ENCODE results near the gene PATJ.
"Not testable (repeated sequence)": the region's sequence is repeated elsewhere in the genome, so short reads cannot be mapped to it uniquely, and the experiment has no call there.

PATJ gene

DNA sequence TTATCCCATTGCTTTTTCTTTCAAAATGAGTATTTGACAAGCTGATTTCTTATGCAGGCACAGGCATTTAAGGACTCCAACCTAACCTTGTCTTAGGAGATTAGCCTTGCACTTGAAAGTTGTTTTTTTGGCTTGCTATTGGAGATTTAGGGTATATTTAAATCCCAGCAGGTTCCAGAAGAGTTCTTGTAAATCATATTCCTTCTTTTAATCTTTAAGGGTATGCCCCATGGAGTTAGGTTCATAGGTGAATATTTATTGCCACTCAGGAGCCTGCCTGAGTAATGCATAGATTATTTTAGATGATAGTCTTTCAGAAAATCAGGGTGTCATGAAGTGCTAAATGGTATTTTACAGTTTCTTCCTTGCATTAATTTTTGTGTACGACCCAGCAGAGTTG lies 146.5 kb downstream of the PATJ start:
- DNase-seq (ENCODE audit: low read depth) = no peak

DNA sequence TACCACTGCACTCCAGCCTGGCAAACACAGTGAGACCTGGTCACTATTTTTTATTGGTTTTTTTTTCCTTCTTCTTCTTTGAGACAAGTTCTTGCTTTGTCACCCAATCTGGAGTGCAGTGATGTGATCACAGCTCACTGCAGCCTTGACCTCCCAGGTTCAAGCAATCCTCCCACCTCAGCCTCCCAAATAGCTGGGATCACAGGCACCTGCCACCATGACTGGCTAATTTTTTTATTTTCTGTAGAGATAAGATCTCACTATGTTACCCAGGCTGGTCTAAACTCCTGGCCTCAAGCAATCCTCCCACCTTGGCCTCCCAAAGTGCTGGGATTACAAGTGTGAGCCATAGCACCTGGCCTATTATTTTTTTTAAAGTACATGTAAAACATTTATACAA lies 148.2 kb downstream of the PATJ start:
- not testable (repeated sequence) for DNase-seq (ENCODE audit: low read depth)

DNA sequence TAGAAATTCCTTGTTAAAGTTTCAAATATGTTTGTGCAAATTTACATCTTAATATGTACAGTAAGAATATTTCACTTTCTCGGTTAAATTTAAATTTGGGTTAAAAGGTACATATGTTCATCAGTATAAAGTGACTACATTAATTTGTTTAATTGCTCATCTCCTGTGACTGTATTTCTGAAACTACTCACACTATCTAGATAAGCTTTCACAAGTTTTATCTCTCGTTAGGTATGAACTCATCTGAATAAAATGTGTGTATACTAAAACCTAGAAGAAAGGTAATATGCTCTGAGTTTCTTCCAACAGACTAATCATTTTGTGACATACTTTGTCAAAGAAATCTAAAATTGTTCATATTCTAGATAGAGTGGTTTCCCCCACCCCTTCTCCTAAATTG lies 150.7 kb downstream of the PATJ start:
- DNase-seq (ENCODE audit: low read depth) = no peak

DNA sequence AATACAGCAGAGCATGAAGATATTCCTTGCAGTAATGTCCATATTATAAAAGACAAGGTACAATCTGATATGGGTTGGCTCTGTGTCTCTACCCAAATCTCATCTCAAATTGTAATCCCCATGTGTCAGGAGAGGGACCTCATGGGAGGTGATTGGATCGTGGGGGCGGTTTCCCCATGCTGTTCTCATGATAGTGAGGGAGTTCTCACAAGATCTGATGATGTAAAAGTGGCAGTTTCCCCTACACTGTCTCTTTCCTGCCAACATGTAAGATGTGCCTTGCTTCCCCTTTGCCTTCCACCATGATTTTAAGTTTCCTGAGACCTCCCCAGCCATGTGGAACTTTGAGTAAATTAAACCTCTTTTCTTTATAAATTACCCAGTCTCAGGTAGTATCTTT lies 152.0 kb downstream of the PATJ start:
- not testable (repeated sequence) for DNase-seq (ENCODE audit: low read depth)

DNA sequence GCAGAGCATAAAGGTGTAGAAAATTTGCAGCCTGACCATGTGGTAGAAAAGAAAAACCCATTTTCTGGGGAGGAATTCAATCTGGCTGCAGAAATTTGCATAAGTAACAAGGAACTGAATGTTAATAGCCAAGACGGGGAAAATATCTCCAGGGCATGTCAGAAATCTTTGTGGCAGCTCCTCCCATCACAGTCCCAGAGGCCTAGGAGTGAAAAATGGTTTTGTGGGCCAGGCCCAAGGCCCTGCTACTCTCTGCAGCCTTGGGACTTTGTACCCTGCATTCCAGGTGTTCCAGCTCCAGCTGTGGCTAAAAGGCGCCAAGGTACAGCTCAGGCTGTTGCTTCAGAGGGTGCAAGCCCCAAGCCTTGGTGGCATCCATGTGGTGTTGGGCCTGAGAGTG lies 152.9 kb downstream of the PATJ start:
- no peak for DNase-seq (ENCODE audit: low read depth)

DNA sequence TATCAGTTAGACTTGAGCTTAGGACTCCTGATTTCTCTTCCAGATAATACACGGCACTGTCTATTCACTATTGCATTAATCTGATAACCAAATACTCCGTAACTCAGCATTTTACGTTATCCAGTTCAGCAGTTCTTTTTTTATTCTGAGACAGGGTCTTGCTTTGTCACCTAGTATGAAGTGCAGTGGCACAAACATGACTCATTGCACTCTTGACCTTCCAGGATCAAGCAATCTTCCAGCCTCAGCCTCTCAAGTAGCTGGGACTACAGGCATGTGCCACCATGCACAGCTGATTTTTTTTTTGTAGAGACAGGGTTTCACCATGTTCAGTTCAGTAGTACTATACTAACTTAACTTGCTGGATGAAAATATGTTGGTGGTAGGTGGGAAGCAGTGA lies 156.4 kb downstream of the PATJ start:
- no peak for DNase-seq (ENCODE audit: low read depth)

DNA sequence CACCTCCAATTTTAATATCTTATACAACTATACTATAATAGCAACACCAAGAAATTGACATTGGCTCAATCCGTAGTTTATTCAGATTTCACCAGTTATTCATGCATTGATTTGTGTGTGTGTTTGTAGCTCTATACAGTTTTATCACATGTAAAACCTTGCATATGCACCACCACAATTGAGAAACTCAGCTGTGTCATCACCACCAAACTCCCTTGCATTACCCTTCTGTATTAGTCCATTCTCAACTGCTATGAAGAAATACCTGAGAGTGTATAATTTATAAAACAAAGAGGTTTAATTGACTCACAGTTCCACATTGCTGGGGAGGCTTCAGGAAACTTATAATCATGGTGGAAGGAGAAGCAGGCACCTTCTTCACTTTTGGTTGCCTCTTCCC lies 162.1 kb downstream of the PATJ start:
- no peak for DNase-seq (ENCODE audit: low read depth)

DNA sequence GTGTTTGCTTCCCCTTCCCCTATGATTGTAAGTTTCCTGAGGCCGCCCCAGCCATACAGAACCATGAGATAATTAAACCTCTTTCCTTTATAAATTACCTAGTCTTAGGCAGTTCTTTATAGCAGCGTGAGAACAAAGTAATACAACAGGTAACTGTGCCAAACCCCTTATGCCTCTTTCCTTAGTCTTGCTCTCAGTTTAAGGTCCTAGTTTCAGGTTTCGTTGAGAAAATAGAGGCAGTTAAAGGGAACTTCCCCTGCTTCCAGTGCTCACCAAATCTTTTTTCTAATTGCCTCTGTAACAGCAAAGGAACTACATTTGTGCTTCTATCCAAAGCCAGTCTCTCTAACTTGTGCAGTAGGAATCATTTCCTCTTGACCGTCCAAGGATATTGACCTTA lies 164.8 kb downstream of the PATJ start:
- no peak for DNase-seq (ENCODE audit: low read depth)

DNA sequence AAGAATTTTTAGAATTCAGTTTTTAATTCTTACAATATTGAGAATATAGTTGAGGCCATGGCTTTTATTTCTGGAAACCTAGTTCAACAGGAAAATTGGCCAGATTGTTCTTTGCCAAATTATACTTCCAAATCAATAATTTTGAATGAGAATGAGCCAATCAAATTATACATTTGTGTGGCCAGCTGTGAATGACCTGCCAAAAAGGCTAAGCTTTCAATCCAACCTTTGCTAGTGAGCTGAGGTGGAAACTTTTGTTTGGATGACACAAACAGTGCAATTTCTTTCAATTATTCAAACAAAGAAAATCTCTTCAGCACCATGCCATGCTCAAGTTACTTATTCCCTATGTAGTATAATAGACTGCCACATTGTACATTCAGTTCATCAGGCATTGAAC lies 167.8 kb downstream of the PATJ start:
- DNase-seq (ENCODE audit: low read depth) = no peak

DNA sequence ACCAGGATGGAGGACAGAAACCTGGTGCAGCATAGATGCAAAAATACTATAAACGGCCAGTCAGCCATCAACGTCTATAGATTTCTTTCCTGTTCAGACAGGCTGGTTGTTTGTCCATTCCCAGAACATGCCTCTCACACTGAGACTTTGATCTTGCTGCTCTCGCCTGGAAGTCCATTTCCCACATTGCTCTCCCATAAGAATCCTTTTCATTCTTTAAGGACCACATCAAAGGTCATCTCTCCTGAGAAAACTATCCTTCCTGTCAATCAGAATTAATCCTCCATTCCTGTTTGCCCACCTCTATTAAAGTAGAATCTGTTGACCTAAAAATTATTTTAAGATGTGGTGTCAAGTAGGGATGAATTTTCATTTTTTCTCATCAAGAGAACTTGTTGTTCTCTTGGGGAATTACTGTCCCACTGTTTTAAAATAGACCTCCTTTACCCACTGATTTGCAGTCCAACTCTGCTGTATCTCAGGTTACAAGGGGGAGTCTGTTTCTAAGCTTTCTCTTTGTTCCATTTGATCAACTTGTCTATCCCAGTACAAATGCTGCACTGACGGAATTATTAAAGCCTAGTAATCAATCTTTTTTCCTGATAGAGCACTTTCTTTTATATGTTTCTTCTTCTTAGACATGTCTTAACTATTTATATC lies 172.7 kb downstream of the PATJ start:
- no peak for DNase-seq (ENCODE audit: low read depth)

DNA sequence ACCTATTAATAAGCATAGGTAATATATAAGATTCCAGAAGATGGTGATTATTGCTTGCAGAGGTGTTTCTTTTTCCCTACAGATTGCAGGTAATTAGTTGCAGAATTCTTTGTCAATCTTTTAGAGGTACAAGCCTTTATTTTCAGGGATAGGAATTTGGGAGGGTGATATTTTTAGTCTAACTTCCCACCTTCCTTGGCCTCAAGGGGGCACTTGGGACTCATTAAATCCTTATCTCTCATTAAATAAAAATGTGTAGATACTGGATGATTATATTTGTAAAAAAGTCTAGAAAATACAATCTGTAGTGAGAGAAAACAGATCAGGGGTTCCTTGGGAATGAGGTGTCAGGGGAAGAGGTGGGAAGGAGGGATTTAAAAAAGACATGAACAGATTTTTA lies 179.2 kb downstream of the PATJ start:
- no peak for DNase-seq (ENCODE audit: low read depth)

DNA sequence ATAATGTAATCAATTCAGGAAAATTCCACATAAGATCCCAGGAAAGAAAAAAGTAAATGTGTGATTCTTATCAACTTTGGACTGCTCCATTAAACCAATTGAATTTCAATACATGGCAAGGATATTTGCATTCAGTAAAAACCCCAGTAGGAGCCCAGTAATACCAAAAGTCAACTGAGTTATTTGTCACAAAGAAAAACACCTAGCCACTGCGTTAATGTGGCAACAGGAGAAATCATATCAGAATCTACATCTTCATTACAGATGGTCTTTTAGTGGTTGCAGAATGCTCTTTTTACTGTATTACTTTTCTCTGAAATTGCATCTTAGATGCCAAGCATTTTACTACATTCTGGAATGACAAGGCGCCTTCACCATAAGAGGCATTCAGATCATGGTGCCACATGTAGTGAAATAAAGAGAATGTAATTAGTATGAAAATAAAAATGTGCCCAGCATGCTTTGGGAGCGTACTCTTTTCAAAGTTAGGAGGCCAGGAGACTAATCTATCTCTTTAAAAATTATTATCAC lies 180.7 kb downstream of the PATJ start:
- DNase-seq (ENCODE audit: low read depth) = no peak

DNA sequence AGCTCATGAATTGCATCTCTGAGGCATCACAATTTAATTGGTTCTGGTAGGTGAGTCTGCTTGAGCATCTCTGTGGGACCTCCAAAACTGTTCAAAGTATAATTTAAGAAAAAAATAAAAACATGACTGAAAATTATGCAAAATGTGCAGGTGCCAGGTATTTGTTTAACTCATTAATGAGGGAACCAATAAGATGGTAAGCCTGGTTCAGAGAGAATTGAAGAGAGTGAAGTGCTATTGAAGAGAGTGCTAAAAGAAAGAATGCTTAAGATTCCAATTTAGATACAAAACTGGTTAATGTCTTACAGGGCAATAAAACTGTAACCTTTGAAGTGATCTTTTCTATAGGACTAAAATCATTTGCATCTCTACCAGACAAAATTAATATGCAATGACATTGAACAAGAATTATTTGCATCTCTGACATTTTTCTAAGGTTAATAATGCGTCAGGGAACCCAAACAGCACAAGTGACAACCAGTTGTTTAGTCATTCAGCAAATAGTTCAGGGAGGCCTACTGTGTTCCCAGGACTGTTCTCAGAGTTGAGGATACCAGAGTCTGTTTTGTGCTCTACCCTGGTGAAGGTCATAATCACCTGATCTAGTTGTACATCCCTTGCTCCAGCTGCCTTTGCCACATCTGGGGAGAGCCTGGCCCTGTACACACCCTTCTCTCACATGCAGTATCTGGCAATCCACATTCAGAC lies 183.5 kb downstream of the PATJ start:
- no peak for DNase-seq (ENCODE audit: low read depth)

DNA sequence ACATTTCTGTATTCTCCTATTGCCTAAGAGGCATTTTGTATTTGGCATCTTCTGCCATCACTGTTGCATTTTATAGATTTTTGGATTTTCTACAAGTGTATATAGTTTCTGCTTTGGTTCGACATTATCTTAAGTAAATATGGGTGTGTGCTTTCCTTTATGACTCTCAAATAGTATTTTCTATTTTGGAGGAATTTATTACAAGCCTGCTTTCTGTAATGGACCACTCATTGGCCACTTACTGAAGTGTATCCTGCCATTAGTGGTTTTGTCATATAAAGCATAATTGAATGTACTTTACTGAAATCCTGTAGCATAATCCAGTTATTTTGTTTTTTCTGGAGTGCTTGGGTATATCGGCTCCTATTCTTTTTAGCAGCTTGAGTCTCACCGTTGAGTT lies 184.3 kb downstream of the PATJ start:
- no peak for DNase-seq (ENCODE audit: low read depth)

DNA sequence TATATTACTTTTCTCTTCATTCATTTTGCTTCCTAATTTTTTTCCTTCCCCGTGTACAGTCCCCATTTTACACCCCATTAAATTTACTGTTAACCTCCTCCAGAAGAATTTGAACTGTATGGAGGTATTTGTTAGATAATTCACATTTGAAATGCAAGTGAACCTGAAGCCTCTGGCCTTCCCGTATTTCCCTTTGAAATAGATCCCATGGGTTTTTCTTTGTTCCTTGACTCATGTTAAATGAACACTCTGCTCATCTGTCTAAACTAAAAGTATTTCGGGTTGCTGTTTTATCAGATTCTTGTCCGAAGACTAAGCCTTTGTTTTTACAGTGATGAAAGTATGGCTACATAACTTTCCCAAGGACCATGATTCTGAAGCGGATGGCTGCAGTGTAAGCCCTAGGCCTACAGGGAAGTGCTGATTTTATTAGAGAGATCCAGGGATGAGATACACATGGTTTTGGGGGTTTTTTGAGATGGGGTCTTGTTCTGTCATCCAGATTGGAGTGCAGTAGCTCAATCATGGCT lies 187.9 kb downstream of the PATJ start:
- no peak for DNase-seq (ENCODE audit: low read depth)

DNA sequence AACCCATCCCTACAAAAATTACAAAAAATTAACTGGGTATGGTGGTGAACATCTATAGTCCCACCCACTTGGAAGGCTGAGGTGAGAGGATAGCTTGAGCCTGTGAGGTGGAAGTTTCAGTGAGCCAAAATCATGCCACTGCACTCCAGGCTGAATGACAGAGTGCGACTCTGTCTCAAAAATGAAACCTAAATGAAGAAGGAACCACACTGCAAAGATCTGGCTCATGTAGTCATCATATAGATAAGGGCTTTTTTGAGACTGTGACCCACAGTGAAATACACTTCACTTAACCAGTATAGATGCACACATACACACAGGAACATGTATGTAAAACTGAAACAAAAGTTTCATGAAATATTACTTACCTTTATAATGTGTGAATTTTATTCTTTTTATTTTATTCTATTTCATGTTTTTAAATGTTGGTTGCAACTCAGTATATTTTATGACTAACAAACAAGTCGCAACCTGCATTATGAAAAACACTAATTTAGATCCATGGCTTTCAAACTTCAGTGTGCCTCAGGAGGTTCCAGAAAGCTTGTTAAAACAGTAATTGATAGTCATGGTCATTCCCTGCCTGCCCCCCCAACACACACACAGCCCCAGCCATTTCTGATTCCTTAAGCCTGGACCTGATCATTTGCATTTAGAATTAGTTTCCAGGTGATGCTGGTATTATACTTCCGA lies 189.5 kb downstream of the PATJ start:
- no peak for DNase-seq (ENCODE audit: low read depth)

DNA sequence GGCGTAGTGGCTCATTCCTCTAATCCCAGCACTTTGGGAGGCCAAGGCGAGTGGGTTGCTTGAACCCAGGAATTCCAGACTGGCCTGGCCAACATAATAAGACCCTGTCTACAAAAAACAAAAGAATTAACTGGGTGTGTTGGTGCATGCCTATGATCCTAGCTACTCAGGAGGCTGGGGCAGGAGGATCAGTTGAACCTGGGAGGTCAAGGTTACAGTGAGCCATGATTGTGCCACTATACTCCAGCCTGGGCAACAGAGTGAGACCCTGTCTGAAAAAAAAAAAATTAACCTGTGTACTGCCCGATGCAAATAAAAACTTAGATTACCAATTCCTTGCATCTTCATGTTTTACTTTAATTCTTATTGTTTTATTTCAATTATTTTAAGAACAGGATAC lies 193.2 kb downstream of the PATJ start:
- DNase-seq (ENCODE audit: low read depth) = no peak

DNA sequence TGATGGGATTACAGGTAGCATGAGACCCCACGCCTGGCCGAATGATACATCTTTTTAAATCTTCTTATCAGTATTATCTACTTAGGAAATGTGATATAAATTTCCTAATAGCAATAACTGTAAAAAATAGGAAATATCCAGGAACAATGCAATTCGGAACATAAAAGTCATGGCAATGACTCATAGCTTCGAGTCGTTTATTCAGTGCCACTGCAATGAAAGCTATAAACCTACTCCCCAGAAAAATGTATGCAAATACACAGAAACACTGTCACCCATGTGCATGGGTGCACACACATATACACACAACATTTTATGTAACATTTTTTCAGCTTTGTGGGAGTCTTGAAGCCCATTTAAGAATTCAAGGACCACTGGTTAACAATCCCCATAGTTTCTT lies 194.6 kb downstream of the PATJ start:
- no peak for DNase-seq (ENCODE audit: low read depth)

DNA sequence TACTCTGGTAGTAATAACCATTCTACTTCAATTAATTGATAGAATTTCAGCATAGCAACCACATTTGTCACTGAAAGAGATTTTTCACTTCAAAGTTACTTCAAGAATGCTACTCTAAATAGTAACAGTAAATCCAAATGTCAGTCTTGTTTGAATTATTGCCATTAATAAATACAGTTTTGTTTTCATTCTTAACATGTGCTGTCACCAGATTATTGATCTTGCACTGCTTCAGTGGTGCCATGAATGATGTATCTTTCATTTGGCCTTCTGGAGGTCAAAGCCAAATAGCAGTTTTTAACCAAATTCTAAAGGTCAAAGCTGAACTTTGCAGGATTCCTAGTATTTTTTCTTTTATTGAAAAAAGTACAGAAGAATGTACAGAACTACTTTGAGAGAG lies 199.5 kb downstream of the PATJ start:
- DNase-seq (ENCODE audit: low read depth) = no peak

DNA sequence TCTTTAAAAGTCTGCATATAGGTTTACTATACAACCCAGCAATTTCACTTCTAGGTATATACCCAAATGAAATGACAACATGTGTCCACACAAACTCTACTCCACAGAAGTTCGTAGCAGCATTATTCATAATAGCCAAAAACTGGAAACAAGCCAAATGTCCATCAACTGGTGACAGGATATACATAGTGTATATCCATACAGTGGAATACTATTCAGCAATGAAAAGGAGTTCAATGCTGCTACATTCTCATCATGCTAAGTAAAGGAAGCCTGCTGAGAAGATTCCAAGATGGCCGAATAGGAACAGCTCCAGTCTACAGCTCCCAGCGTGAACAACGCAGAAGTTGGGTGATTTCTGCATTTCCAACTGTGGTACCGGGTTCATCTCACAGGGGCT lies 200.6 kb downstream of the PATJ start:
- DNase-seq (ENCODE audit: low read depth) = no peak

DNA sequence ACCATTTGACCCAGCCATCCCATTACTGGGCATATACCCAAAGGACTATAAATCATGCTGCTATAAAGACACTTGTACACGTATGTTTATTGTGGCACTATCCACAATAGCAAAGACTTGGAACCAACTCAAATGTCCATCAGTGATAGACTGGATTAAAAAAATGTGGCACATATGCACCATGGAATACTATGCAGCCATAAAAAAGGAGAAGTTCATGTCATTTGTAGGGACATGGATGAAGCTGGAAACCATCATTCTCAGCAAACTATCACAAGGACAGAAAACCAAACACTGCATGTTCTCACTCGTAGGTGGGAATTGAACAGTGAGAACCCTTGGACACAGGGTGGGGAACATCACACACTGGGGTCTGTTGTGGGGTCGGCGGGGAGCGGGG lies 206.4 kb downstream of the PATJ start:
- not testable (repeated sequence) for DNase-seq (ENCODE audit: low read depth)

DNA sequence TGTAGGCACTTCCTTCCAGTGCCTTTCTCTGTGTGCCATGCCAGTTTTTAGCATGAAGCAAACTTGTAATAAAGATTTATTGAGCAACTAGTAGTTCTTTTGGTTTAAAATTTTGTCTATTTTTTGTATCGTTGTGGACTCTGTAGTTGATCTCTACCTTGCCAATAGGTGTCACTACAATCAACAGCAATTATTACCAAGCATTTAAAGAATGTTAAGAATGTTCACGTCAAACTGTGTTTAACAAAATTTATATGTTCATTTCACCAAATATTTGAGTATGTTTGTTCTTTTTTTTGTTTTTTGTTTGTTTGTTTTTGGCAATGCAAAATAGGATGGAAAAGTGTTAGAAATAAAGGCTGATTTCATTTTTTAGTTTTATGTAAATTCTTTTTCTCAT lies 208.1 kb downstream of the PATJ start:
- DNase-seq (ENCODE audit: low read depth) = no peak

Measured in activated gamma-delta T cell treated with anti-CD3 and anti-CD28 coated beads, Interleukin-2, amount 50 U/mL, for 16 hours (primary cell).